Measurements from ENCODE around the gene CWC27.

The CWC27 gene, protein sequence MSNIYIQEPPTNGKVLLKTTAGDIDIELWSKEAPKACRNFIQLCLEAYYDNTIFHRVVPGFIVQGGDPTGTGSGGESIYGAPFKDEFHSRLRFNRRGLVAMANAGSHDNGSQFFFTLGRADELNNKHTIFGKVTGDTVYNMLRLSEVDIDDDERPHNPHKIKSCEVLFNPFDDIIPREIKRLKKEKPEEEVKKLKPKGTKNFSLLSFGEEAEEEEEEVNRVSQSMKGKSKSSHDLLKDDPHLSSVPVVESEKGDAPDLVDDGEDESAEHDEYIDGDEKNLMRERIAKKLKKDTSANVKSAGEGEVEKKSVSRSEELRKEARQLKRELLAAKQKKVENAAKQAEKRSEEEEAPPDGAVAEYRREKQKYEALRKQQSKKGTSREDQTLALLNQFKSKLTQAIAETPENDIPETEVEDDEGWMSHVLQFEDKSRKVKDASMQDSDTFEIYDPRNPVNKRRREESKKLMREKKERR

DNA sequence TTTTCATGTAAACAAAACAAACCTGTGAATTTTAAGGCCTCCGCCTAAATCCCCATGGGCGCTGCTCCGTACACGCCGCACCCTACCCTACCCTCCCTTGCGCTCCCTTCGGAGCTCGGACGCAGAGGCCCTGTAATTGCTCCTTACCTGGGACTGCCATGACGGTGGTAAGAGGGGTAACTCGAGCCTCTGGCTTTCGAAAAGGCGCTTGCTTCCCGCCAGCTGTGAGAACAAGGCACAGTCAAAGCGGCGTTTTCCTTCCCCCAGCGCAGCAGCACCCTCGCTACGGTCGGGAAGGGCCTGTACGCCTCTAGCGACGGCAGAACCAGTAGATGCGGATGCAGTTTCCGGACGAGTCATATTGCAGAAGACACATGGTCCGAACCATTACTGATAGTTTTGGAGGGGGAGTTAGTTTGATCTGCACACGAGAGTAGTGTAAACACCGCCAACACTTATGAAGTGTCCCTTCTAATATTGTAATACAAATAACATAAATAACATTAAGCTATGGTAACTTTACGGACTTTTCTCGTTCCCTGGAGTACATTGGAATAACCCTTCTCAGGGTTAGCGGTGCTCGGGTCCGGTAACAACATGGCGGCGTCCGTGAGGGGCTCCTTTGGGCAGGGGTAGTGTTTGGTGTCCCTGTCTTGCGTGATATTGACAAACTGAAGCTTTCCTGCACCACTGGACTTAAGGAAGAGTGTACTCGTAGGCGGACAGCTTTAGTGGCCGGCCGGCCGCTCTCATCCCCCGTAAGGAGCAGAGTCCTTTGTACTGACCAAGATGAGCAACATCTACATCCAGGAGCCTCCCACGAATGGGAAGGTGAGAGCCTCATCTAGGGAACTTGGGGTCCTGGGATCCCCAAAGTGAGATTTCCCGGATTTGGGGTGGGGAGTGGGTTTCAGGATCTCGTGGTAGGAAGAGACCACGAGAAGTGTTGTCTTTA lies at the start of gene CWC27, which contains the start of gene SREK1IP1:
CWC27 (plus strand) TSS at position 573 of the 955 bp plus-strand sequence; CDS start at position 790, 217 bp downstream.
SREK1IP1 (minus strand) TSS at position 334 of the 955 bp plus-strand sequence; CDS start at position 160, 174 bp downstream.
- peak; percentile 73 for DNase-seq (ENCODE audit: low spot score)
- TF ChIP-seq, protein P1, sequence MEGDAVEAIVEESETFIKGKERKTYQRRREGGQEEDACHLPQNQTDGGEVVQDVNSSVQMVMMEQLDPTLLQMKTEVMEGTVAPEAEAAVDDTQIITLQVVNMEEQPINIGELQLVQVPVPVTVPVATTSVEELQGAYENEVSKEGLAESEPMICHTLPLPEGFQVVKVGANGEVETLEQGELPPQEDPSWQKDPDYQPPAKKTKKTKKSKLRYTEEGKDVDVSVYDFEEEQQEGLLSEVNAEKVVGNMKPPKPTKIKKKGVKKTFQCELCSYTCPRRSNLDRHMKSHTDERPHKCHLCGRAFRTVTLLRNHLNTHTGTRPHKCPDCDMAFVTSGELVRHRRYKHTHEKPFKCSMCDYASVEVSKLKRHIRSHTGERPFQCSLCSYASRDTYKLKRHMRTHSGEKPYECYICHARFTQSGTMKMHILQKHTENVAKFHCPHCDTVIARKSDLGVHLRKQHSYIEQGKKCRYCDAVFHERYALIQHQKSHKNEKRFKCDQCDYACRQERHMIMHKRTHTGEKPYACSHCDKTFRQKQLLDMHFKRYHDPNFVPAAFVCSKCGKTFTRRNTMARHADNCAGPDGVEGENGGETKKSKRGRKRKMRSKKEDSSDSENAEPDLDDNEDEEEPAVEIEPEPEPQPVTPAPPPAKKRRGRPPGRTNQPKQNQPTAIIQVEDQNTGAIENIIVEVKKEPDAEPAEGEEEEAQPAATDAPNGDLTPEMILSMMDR (IDR thresholded peaks at IDR 0.05; ENCODE audit: extremely low read depth, missing control alignments), result no peak

DNA sequence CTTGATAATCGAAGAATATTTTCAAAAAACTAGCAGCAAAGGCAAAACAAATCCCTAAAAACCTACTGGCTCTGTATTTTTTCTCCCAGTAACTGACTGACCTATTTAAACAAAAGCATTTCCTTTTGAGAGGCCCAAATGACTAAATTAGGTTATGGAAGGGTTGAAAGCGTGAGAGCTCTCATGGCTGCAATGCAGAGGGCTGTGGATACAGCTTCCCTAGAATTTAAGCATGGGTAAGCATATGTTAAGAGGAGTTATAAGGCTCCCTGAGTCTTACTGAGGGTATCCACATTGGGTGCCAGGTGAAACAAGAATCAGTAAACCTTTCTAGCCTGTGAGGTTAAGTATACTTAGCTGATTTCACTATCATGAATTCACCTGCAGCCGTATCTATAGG lies 46.1 kb upstream of the CWC27 start:
- TF ChIP-seq, protein P1 (IDR thresholded peaks at IDR 0.05; ENCODE audit: extremely low read depth, missing control alignments), result no peak
- DNase-seq (ENCODE audit: low spot score), result no peak

DNA sequence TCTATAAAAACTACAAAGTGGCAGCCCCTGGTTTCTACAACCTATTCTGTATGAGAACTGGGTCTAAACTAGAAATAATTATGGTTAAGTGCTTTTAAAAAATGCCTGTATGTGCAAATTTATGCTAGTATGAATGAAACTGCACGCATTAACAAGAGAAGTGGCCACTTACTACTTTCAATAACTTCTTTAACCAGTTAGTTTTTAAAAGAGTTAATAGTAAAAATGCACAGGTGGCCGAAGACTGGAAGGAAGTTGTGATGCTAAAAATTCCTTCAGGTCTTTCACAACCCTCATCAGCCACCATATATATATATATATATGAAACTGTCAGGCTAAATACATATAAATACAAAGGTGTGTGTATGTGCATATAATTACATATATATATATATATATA lies 41.6 kb upstream of the CWC27 start:
- TF ChIP-seq, protein P1 (IDR thresholded peaks at IDR 0.05; ENCODE audit: extremely low read depth, missing control alignments), result no peak
- DNase-seq (ENCODE audit: low spot score), result no peak

DNA sequence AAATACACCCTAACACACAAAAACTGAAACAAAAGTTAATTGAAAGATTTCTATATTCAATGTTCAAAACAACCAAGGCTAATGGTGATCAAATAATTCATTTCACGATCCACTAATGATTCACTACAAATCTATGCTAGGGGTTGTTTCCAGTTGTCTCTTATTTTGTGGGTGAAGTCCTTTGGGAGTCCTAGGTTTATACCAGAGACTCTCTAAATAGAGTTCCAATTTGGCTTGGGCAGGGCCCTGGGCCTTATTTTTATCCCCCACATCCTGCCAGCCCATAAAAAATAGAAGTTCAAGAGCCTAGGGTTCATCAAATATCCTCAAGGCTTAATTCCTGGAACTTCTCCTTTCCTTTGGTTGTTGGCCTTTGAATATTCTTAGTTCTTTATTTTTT lies 26.3 kb upstream of the CWC27 start:
- DNase-seq (ENCODE audit: low spot score), result no peak
- TF ChIP-seq, protein P1 (IDR thresholded peaks at IDR 0.05; ENCODE audit: extremely low read depth, missing control alignments), result no peak

DNA sequence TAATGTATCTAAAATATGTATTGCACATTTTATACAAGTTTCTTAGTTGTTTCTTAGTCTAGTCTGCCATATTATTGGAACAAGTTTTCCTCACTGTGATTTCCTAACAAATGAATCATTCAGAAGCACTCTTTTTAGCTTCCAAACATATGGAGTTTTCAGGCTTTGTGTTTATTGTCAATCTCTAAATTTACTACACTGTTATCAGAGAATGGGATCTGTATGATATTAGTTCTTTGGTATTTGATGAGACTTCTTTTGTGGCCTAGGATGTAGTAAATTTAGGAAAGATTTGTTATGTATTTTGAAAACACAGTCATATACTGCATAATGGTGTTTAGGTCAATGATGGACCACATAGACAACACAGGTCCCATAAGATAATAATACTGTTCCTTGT lies 25.9 kb upstream of the CWC27 start:
- TF ChIP-seq, protein P1 (IDR thresholded peaks at IDR 0.05; ENCODE audit: extremely low read depth, missing control alignments), result no peak
- no peak for DNase-seq (ENCODE audit: low spot score)

DNA sequence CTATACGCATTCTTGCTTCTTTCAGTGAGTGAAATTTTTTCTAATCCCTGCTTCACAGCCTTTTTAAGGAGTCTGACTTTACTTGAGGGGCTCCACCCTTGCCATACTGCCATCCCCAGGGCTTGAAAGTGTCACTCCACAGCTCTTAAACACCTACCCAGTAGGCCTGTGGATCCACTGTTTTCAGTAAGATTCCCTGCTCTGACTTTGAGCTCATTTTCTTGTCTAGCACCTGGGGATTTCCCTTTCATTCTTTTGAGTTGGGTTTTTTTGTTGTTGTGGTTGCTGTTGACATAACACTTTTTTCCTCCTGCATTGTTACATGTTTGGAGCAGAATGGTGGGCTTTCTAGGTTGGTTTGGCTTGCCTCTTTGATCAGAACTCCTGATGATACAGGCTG lies 23.8 kb upstream of the CWC27 start:
- TF ChIP-seq, protein P1 (IDR thresholded peaks at IDR 0.05; ENCODE audit: extremely low read depth, missing control alignments), result no peak
- peak; percentile 6 for DNase-seq (ENCODE audit: low spot score)

Data from GM20000 (cell line).